HG03196 (cell line): ENCODE measurements around the gene CAMK2N2.

Source experiments
- ATAC-seq: cut with Tn5 transposase; IDR thresholded peaks from one replicate; pipeline ENCODE4 v1.9.1; 2021; ENCODE audit not compliant: unreplicated experiment

Gene CAMK2N2

GRCh38 chr3:184223946-184224345 lies 37.4 kb downstream of the CAMK2N2 start:
- no peak for ATAC-seq

GRCh38 chr3:184222521-184222920 lies 38.8 kb downstream of the CAMK2N2 start:
- ATAC-seq: no peak

- ATAC-seq: no peak
Measured at GRCh38 chr3:184218814-184219213, 42.5 kb downstream of the CAMK2N2 start.

GRCh38 chr3:184211718-184212117 lies 49.6 kb downstream of the CAMK2N2 start:
- no peak for ATAC-seq

GRCh38 chr3:184211297-184211696 lies 50.1 kb downstream of the CAMK2N2 start:
- no peak for ATAC-seq
